Central memory CD8-positive, alpha-beta T cell (primary cell): ENCODE measurements around the gene CNR2.

Source experiments
- ATAC-seq: fragments of 150-1000 bp; cut with Tn5 transposase; replicated peaks from 2 replicates; pipeline ENCODE4 v1.10.0; 2022; ENCODE audit warnings: mild to moderate bottlenecking, moderate FRiP score, moderate number of reproducible peaks; ENCODE audit not compliant: poor library complexity, severe bottlenecking; ENCODE audit errors: extremely low read depth
- DNase-seq, 2 donors: peaks; one replicate each; pipeline ENCODE4 v3.0.0; 2021; ENCODE audit warnings: low spot score in 2 of 2
- H3K27ac Mint-ChIP-seq: one replicate; pipeline ENCODE4 v1.8.0; 2022; ENCODE audit warnings: low read depth, mild to moderate bottlenecking, moderate library complexity, mixed read lengths
- H3K27me3 Mint-ChIP-seq: one replicate; pipeline ENCODE4 v1.8.0; 2022; ENCODE audit warnings: mixed read lengths
- H3K36me3 Mint-ChIP-seq: one replicate; pipeline ENCODE4 v1.8.0; 2022; ENCODE audit warnings: mild to moderate bottlenecking, moderate library complexity, mixed read lengths; ENCODE audit not compliant: insufficient read depth
- H3K4me1 Mint-ChIP-seq: one replicate; pipeline ENCODE4 v1.8.0; 2022; ENCODE audit warnings: mixed read lengths
- H3K4me3 Mint-ChIP-seq: one replicate; pipeline ENCODE4 v1.8.0; 2022; ENCODE audit warnings: mild to moderate bottlenecking, moderate library complexity, mixed read lengths
- H3K9me3 Mint-ChIP-seq: one replicate; pipeline ENCODE4 v1.8.0; 2022; ENCODE audit warnings: mixed read lengths

Gene CNR2

GRCh38 chr1:23930270-23930669 lies 17.1 kb upstream of the CNR2 start:
- Mint-ChIP-seq H3K9me3 (no peaks in the 10 kb centered on the region), H3K4me3 (no peak overlapping the region), H3K27me3 (peaks cover 11% of the 10 kb centered on the region), H3K27ac (no peak overlapping the region), H3K36me3 (peaks cover 3% of the 10 kb centered on the region), H3K4me1 (no peaks in the 10 kb centered on the region)
- ATAC-seq (no peak), DNase-seq (no peak)

DNA sequence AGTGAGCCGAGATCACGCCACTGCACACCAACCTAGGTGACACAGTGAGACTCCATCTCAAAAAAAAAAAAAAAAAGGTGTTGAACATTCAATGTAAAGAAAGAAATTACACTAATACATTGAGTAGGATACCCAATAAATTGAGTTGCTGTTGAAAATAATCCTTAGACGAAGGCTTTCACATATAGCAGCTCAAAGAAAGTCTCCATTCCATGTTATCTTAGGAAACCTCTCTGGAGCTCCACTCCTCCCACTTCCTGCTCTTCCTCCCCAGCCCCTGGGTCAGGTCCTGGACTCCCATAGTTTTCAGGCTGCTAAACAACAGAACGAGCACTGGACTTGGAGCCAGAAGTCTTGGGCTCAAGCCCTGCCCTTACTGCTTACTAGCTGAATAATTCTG lies 15.6 kb upstream of the CNR2 start:
- no peak overlapping the region for H3K27ac Mint-ChIP-seq
- no peaks in the 10 kb centered on the region for H3K9me3 Mint-ChIP-seq
- no peak for ATAC-seq
- peaks cover 1% of the 10 kb centered on the region for H3K36me3 Mint-ChIP-seq
- H3K4me1 Mint-ChIP-seq, result no peaks in the 10 kb centered on the region
- H3K4me3 Mint-ChIP-seq, result no peak overlapping the region
- DNase-seq, result no peak
- H3K27me3 Mint-ChIP-seq, result peaks cover 11% of the 10 kb centered on the region

- no peaks in the 10 kb centered on the region for H3K4me1 Mint-ChIP-seq
- no peak overlapping the region for H3K4me3 Mint-ChIP-seq
- ATAC-seq, result no peak
- H3K9me3 Mint-ChIP-seq, result no peaks in the 10 kb centered on the region
- peaks cover 1% of the 10 kb centered on the region for H3K36me3 Mint-ChIP-seq
- no peak for DNase-seq
- peaks cover 11% of the 10 kb centered on the region for H3K27me3 Mint-ChIP-seq
- H3K27ac Mint-ChIP-seq, result no peak overlapping the region
These were observed 13.9 kb upstream of the CNR2 start for GRCh38 chr1:23927097-23927496.

GRCh38 chr1:23925279-23925678 lies 12.1 kb upstream of the CNR2 start:
- Mint-ChIP-seq H3K4me1 (no peaks in the 10 kb centered on the region), H3K27me3 (peaks cover 11% of the 10 kb centered on the region), H3K4me3 (no peak overlapping the region), H3K9me3 (no peaks in the 10 kb centered on the region), H3K27ac (no peak overlapping the region), H3K36me3 (no peaks in the 10 kb centered on the region)
- DNase-seq (no peak), ATAC-seq (no peak)

DNA sequence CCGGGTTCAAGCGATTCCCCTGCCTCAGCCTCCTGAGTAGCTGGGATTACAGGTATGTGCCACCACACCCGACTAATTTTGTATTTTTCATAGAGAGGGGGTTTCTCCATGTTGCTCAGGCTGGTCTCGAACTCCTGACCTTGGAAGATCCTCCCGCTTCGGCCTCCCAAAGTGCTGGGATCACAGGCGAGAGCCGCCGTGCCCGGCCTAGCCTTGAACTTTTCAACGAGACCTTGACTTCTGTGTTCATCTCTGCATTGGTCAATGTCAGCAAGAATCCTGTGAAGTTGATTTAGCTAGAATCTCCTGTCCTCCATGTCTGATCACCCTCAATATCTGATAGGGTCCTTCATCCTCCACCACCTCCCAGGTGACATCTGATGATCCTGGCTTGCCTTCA lies 11.4 kb upstream of the CNR2 start:
- DNase-seq (no peak), ATAC-seq (no peak)
- Mint-ChIP-seq H3K4me1 (no peaks in the 10 kb centered on the region), H3K4me3 (no peak overlapping the region), H3K9me3 (no peaks in the 10 kb centered on the region), H3K27ac (no peak overlapping the region), H3K27me3 (peaks cover 11% of the 10 kb centered on the region), H3K36me3 (no peaks in the 10 kb centered on the region)

DNA sequence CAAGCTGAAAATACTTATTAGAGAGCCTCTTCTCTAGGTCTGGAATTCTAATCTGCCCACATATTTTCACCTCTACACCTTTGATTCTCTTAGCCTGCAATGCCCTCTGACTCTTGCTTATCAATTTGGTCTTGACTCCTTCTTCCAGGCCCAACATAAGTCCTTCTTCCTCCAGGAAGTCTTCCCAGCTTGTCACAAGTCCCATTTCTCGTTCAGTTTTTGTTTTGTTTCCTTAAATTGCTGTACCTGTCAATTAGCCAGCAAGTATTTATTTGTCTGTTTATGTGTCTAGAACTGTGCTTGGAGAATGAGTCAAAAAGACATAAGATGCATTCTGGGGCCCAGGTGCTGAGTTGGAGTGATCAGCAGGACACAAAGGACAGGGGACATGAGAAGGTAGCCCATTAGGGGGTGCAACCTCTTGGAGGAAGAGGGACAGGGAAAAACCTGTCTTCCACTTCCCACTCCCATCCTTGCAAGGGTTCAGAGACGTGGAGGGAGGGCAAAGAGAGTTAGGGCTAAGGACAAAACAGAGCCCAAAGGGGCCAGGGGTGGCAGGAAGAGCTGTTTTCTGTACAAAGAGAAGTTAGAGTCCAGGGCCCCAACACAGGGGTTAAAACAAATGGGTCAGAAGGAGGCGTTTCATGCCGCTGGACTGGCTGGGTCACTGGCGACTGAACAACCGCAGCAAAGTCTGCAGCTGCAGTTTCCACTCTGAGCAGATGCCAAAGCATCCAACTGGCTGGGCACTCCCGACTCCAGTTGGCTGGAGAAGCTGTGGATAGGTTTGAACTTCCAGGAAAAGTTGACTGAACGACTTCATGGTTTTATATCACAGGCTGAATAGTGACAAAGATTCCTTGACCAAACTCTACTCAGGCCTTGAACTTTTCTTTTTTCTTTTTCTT lies 10.7 kb upstream of the CNR2 start:
- H3K9me3 Mint-ChIP-seq, result no peaks in the 10 kb centered on the region
- no peaks in the 10 kb centered on the region for H3K4me1 Mint-ChIP-seq
- peaks cover 6% of the 10 kb centered on the region for H3K27me3 Mint-ChIP-seq
- H3K36me3 Mint-ChIP-seq, result no peaks in the 10 kb centered on the region
- no peak overlapping the region for H3K4me3 Mint-ChIP-seq
- ATAC-seq (no peak), DNase-seq (no peak)
- H3K27ac Mint-ChIP-seq, result no peak overlapping the region

DNA sequence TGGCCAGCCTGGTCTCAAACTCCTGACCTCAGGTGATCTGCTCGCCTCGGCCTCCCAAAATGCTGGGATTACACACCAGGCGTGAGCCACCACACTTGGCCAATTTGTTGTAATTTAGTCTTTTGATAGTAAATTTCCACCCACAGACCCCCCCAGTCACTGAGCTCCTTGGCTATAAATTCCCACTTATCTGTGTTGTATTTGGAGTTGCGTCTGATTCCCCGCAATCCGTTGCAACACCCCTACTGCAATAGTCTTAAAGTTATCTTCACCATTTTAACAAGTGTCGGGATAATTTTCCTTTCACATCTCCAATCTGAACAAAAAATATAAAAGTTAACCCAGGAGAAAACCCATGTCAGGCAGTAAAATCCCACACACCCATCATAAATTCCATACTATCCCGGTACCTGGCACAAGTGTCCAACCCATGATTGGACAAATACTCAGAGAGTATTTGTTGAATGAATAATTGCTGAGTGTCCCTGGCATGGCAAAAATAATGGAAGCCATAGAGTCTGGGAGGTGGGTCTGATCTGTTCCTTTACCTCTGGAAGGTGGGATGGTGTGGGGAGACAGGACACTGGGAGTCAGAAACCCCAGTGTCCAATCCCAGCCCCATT lies 9.3 kb upstream of the CNR2 start:
- Mint-ChIP-seq H3K36me3 (no peaks in the 10 kb centered on the region), H3K4me3 (no peak overlapping the region)

GRCh38 chr1:23916209-23917131 lies 3.3 kb upstream of the CNR2 start:
- no peaks in the 10 kb centered on the region for H3K27me3 Mint-ChIP-seq
- DNase-seq, result peak; percentile 34 to 68
- ATAC-seq, result peak; percentile 90
- H3K4me3 Mint-ChIP-seq, result no peak overlapping the region
- no peak overlapping the region for H3K27ac Mint-ChIP-seq
- peaks cover 45% of the 10 kb centered on the region for H3K4me1 Mint-ChIP-seq
- H3K9me3 Mint-ChIP-seq, result no peaks in the 10 kb centered on the region
- H3K36me3 Mint-ChIP-seq, result peaks cover 2% of the 10 kb centered on the region

More for the DNA sequence above, 9.3 kb upstream of the CNR2 start:
- ATAC-seq (no peak), DNase-seq (no peak)
- Mint-ChIP-seq H3K27me3 (no peaks in the 10 kb centered on the region), H3K9me3 (no peaks in the 10 kb centered on the region), H3K4me1 (no peaks in the 10 kb centered on the region), H3K27ac (no peak overlapping the region)

DNA sequence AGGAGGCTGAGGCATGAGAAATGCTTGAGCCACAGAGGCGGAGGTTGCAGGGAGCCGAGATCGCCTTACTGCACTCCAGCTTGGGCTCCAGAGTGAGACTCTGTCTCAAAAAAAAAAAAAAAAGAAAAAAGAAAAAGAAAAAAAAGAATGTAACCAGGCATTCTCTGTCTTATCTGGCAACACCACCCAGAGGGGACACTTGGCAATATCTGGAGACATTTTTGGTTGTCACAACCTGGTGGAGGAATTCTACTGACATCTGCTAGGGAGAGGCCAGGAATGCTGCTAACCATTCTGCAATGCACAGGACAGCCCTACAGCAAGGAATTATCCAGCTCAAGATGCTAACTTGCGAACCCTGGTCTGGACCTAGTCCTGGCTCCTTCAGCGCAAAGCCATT lies 2.3 kb upstream of the CNR2 start:
- Mint-ChIP-seq H3K4me3 (no peak overlapping the region), H3K9me3 (no peaks in the 10 kb centered on the region), H3K27ac (no peak overlapping the region), H3K36me3 (peaks cover 2% of the 10 kb centered on the region), H3K4me1 (peaks cover 55% of the 10 kb centered on the region), H3K27me3 (no peaks in the 10 kb centered on the region)
- ATAC-seq (no peak), DNase-seq (no peak)

DNA sequence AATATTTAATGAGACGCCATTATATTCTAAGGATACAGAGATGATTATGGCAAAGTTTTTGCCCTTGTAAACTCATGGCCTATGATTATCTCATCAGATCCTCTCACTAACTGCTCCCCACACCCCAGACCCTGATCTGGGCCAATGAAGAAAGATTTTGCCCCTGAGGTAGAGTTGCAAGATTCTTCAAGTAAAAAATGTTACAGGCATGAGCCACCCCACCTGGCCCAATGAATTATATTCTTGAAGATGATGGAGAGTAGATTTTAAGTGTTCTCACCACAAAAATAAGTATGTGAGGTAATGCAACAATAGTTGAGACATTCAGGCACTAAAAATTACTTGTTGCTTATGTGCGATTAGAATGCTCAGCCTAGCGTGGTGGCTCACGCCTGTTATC lies 1.8 kb upstream of the CNR2 start:
- Mint-ChIP-seq H3K27ac (no peak overlapping the region), H3K9me3 (no peaks in the 10 kb centered on the region), H3K27me3 (no peaks in the 10 kb centered on the region), H3K36me3 (peaks cover 2% of the 10 kb centered on the region), H3K4me1 (peaks cover 60% of the 10 kb centered on the region), H3K4me3 (no peak overlapping the region)
- ATAC-seq (no peak), DNase-seq (no peak)

DNA sequence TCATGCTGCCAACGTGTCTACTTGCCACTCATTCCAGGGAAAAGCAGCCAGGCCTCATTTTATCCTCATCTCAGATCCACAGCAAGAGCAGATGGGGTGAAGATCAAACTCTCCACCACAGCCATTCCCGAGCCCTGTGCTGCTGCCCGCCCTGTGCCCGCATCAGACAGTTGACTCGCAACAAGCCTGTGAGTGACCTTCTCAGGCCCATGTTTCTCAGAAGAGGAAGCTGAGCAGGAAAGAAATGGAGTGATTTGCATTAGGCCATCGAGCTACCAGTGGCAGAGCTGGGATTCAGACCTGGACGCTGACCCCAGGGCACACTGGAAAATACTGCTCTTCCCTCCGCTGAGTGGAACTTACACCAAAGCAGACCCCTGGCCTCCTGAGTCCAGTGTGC lies 1.2 kb downstream of the CNR2 start:
- Mint-ChIP-seq H3K27me3 (no peaks in the 10 kb centered on the region), H3K36me3 (peaks cover 8% of the 10 kb centered on the region), H3K9me3 (no peaks in the 10 kb centered on the region), H3K27ac (peak overlapping the region; percentile 93), H3K4me3 (peak overlapping the region; percentile 86), H3K4me1 (peaks cover 74% of the 10 kb centered on the region)
- ATAC-seq (no peak), DNase-seq (no peak)

DNA sequence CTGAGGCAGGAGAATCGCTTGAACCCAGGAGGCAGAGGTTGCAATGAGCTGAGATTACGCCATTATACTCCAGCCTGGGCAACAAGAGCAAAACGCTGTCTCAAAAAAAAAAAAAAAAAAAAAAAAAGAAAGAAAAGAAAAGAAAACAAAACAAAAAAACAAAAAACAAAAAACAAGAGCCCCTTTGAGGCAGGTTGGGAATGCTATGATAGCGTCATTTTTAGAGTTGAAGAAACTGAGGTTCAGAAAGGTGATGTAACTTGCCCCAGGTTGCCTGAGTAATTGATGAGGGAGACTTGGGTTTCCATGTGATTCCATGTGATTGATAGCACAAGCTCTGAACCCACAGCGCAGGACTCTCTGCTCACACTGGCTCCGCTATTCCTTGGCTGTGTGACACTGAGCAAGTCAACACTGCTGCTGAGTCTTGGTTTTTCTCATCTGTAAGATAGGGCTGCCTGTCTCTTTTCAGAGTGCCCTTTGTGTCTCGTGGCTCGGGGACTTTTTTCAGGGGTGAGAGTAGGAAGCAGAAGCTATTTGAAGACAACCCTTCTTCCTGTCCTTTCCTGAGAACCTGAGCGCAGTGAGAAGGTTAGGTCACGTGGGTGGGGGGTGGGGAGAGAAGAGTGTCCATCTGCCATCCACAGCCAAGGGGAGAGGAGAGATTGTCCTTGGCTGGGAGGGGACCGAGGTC lies 2.5 kb downstream of the CNR2 start:
- peak overlapping the region; percentile 93 for H3K27ac Mint-ChIP-seq
- peak overlapping the region; percentile 86 for H3K4me3 Mint-ChIP-seq
- H3K36me3 Mint-ChIP-seq, result peaks cover 15% of the 10 kb centered on the region
- DNase-seq, result no peak
- H3K27me3 Mint-ChIP-seq, result no peaks in the 10 kb centered on the region
- peaks cover 71% of the 10 kb centered on the region for H3K4me1 Mint-ChIP-seq
- no peaks in the 10 kb centered on the region for H3K9me3 Mint-ChIP-seq
- ATAC-seq, result peak; percentile 27
